Smooth muscle cell of the coronary artery (primary cell): Measurements from ENCODE around the gene MICALL2. TPM values are rescaled to one million over a fixed set of nuclear protein-coding genes. Genes with fewer than 3 reads are reported as not detected.

Experiments
- total RNA-seq: library from RNA; depleted of rRNA; stranded (reverse); fragments of >200 nt; gene quantifications from 2 replicates; pipeline ENCODE4 v1.2.3, GENCODE V29; 2014; ENCODE audit warnings: low replicate concordance

The MICALL2 gene
- 13.7 and 17.1 TPM in 2 replicates for total RNA-seq

DNA sequence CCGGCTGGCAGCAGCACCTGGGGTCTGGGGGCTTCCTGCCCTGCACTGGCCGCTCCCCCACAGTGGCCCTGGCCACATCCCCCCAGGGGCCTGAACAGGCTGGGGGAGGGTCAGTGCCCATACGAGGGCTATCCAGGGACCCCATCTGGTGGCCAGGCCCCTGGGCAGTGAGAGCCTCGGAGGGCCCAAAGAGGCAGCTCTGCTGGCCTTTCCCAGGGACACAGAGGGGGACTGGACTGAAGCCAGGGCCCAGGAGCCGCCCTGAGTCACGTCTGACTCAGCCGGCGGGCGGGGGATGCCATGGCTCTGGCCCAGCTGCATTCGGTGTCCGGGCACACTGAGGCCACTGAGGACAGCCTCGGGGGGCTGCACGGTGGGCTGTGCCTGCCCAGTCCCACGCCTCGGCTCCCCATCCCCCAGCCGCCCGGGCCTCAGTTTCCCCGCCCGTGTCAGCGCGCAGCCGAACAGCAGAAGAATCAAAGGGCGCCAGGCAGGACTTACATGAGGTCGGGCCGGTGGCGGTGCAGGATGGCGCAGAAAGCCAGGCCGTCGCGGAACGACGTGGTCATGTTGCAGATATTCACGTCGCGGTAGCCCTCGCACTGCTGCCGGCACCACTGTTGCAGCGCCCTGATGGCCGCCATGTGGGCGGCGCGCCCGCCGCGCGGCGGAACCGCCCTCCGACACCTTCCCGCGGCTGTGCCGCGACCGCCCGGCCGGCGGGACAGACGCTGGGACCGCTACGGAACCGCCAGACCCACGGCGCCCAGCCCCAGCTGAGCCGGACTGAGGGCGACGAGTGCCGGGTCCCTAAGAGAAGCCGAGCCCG lies at the start of gene MICALL2:
TSS of gene MICALL2 (minus strand) at position 788 of the 829 bp plus-strand sequence. CDS start at position 644, 144 bp downstream.

DNA sequence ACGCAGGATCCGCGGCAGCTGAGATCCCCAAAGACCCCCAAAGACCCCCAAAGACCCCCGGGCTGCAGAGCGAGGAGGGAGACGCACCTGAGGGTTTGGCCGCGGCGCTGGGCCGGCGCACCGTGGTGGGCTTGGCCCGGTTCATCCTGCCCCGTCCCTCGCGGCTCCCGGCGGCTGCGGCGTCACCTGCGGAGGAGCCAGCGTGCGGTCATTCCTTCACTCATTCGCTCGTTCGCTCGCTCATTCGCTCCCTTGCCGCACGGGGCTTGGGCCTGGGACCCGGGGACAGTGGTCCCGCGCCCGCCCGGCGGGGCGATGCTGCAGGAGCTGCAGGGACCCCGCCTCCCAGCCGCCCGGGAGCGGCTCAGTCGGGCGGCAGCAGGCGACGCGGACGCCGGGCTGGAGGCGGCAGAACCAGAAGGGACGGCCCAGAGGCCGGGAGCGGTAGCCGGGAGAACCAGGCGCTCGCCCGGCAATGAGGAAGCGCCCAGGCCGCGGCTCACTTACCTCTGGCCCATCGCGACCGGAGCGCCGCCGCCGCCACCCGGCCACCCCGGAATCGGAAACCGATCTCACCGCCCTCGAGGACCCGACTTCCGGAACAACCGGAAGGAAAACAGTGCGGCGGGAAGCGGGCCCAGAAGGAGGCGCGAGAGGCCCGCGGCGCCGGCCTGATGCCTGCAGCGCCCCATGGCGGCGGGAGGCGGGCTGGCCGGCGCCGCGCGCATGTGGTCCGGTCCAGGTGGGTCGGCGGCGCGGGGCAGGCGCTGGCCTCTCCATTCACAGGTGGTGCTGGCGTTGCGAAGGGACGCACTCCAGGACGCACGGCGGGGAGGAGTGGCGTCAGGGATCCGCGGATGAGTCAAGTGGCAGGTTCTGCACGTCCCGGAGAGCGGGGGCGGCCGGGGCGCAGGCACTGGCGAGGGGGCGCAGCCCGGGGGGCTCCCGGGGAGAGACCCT lies 44.8 kb upstream of the MICALL2 start, which contains the start of gene INTS1:
TSS of gene INTS1 (minus strand) at position 574 of the 960 bp plus-strand sequence. CDS start at position 145, 429 bp downstream.

Other genes starting within 250 kb of the MICALL2 start
- not detected in 2 replicates for gene UNCX, start 226.6 kb downstream of the MICALL2 start, total RNA-seq
- 31.0 and 31.7 TPM in 2 replicates for gene INTS1, start 44.9 kb upstream of the MICALL2 start, total RNA-seq
- 20.4 and 44.2 TPM in 2 replicates for gene MAFK, start 71.2 kb upstream of the MICALL2 start, total RNA-seq
- gene TMEM184A, start 96.7 kb upstream of the MICALL2 start, total RNA-seq = 0.53 TPM in 1 of 2 replicates, not detected in the other
- gene PSMG3, start 110.6 kb upstream of the MICALL2 start, total RNA-seq = 20.8 and 30.1 TPM in 2 replicates
- gene ELFN1, start 210.8 kb upstream of the MICALL2 start, total RNA-seq = 0.08 and 3.2 TPM in 2 replicates